TTC549 (cell line): ENCODE results near the gene POP7.
"Not testable (repeated sequence)": the region's sequence is repeated elsewhere in the genome, so short reads cannot be mapped to it uniquely, and the experiment has no call there.

ENCODE experiments used
- FAIRE-seq: peaks from 2 replicates; lab custom pipeline; 2012; peaks lifted over from hg19 to GRCh38; lab: Jason Lieb, UNC

Gene POP7

GRCh38 chr7:100692578-100692961 lies 13.4 kb upstream of the POP7 start:
- no peak for FAIRE-seq

GRCh38 chr7:100693312-100694097 lies 12.4 kb upstream of the POP7 start:
- FAIRE-seq, result no peak

- no peak for FAIRE-seq
Measured at GRCh38 chr7:100694098-100694745, 11.7 kb upstream of the POP7 start, which contains the start of gene GIGYF1. GIGYF1 (minus strand) TSS chr7:100694250; CDS start chr7:100688238, 6,012 bp downstream.

GRCh38 chr7:100696123-100696521 lies 9.8 kb upstream of the POP7 start:
- FAIRE-seq, result no peak

GRCh38 chr7:100699018-100699417 lies 6.9 kb upstream of the POP7 start:
- no peak for FAIRE-seq

- FAIRE-seq, result not testable (repeated sequence)
Measured at GRCh38 chr7:100701089-100701488, 4.8 kb upstream of the POP7 start.

GRCh38 chr7:100705320-100705752 lies 585 bp upstream of the POP7 start:
- FAIRE-seq, result no peak

GRCh38 chr7:100706672-100707311 lies 871 bp downstream of the POP7 start:
- FAIRE-seq, result no peak

- no peak for FAIRE-seq
Measured at GRCh38 chr7:100708395-100708794, 2.5 kb downstream of the POP7 start.

GRCh38 chr7:100710452-100710851 lies 4.5 kb downstream of the POP7 start:
- FAIRE-seq, result no peak

- FAIRE-seq, result no peak
Measured at GRCh38 chr7:100711369-100711768, 5.4 kb downstream of the POP7 start.

- no peak for FAIRE-seq
Measured at GRCh38 chr7:100714725-100715124, 8.8 kb downstream of the POP7 start.

GRCh38 chr7:100717073-100717472 lies 11.2 kb downstream of the POP7 start:
- FAIRE-seq, result not testable (repeated sequence)

GRCh38 chr7:100719523-100720278 lies 13.8 kb downstream of the POP7 start:
- no peak for FAIRE-seq

GRCh38 chr7:100720279-100720670 lies 14.4 kb downstream of the POP7 start, which contains the start of gene EPO:
EPO (plus strand) TSS chr7:100720468; CDS start chr7:100720981, 513 bp downstream.
- FAIRE-seq, result no peak

- FAIRE-seq, result no peak
Measured at GRCh38 chr7:100720671-100721504, 15.0 kb downstream of the POP7 start.

GRCh38 chr7:100721505-100721812 lies 15.5 kb downstream of the POP7 start:
- no peak for FAIRE-seq

GRCh38 chr7:100722480-100723212 lies 16.7 kb downstream of the POP7 start:
- no peak for FAIRE-seq

GRCh38 chr7:100723732-100724275 lies 17.9 kb downstream of the POP7 start:
- no peak for FAIRE-seq

GRCh38 chr7:100724364-100724763 lies 18.4 kb downstream of the POP7 start:
- FAIRE-seq, result not testable (repeated sequence)
